Kidney (tissue), 14 donors: ENCODE measurements around the gene MEN1. TPM values are rescaled to one million over a fixed set of nuclear protein-coding genes. Genes with fewer than 3 reads are reported as not detected.

Experiments
- DNase-seq, 5 donors: peaks; one replicate each; pipeline ENCODE4 v3.0.0-alpha.2; 2013 to 2020
- FAIRE-seq: peaks from 2 replicates; lab custom pipeline; 2012; peaks lifted over from hg19 to GRCh38; lab: Jason Lieb, UNC
- H3K27ac ChIP-seq, 2 donors: one replicate each; pipeline ENCODE4 v1.7.0; 2013; ENCODE audit warnings: low read depth in 2 of 2, low read length in 2 of 2, inconsistent platforms in 1 of 2
- H3K27me3 ChIP-seq: one replicate; pipeline ENCODE4 v1.7.1; 2013; ENCODE audit warnings: low read length, inconsistent platforms; ENCODE audit not compliant: control insufficient read depth, insufficient read depth
- H3K36me3 ChIP-seq, 3 donors: one replicate each; pipeline versions ENCODE4 v1.7.0 to v1.7.1; 2013; ENCODE audit warnings: low read length in 3 of 3, control low read depth in 1 of 3, inconsistent platforms in 1 of 3; ENCODE audit not compliant: insufficient read depth in 3 of 3, control insufficient read depth in 2 of 3
- H3K4me1 ChIP-seq, 3 donors: one replicate each; pipeline versions ENCODE4 v1.7.0 to v1.7.1; 2013; ENCODE audit warnings: low read length in 3 of 3, inconsistent platforms in 1 of 3, low read depth in 1 of 3; ENCODE audit not compliant: control insufficient read depth in 2 of 3, insufficient read depth in 2 of 3
- H3K4me3 ChIP-seq, 3 donors: one replicate each; pipeline versions ENCODE4 v1.7.0 to v1.8.1; 2013; ENCODE audit warnings: low read length in 3 of 3, control low read depth in 1 of 3, inconsistent platforms in 1 of 3
- H3K9ac ChIP-seq, 3 donors: one replicate each; pipeline versions ENCODE4 v1.7.0 to v1.7.1; 2013; ENCODE audit warnings: low read length in 3 of 3, control low read depth in 1 of 3, inconsistent platforms in 1 of 3
- H3K9me3 ChIP-seq, 3 donors: one replicate each; pipeline versions ENCODE4 v1.7.0 to v1.7.1; 2013; ENCODE audit warnings: low read length in 3 of 3, control low read depth in 1 of 3, inconsistent platforms in 1 of 3; ENCODE audit not compliant: control insufficient read depth in 2 of 3, insufficient read depth in 1 of 3
- CTCF ChIP-seq: IDR thresholded peaks from 3 replicates; pipeline ENCODE4 v1.5.1; 2012; ENCODE audit warnings: mild to moderate bottlenecking, moderate library complexity, borderline replicate concordance; ENCODE audit not compliant: insufficient read depth; ENCODE audit errors: extremely low read depth
- intact Hi-C: fragments of 100-400 bp; cut with DNase I; formaldehyde crosslinking; loops from one replicate; pipeline ENCODE4 v1.11.1; 2022
- polyA plus RNA-seq: library from polyadenylated mRNA; stranded (reverse); fragments of 350-450 nt; fragmentation: Illumina TruSeq; extraction: RNeasy Lipid Tissue Mini Kit (QIAGEN cat#74804); gene quantifications from one replicate; pipeline ENCODE4 v1.2.3, GENCODE V29; 2014; ENCODE audit warnings: low read depth, low replicate concordance; ENCODE audit not compliant: insufficient read depth
- total RNA-seq: library from RNA; stranded (reverse); fragmentation: NEBNext Ultra II Directional; extraction: Animal tissue kit (Norgen Biotek cat#: 25700); gene quantifications from one replicate; pipeline ENCODE4 v1.2.1, GENCODE V29; 2021
- donor health status: control.
- donor health status: control.
- donor health status: control.
- donor health status: control.
- donor health status: control.
- donor health status: DM: yes; HTN: yes; CAD: no.
- donor health status: Normal renal cell carcinoma (clear cell type).

The MEN1 gene
- total and polyA plus RNA-seq, 2 donors from 2014 or later = 20.9 to 24.0 TPM

GRCh38 chr11:64787526-64788320, 22.6 kb downstream of the MEN1 start:
- H3K9me3 ChIP-seq = no peaks in the 10 kb centered on the region
- no peak overlapping the region for H3K4me3 ChIP-seq
- FAIRE-seq = no peak
- no peak overlapping the region for H3K9ac ChIP-seq
- no peaks in the 10 kb centered on the region for H3K4me1 ChIP-seq
- peak; percentile 60 for TF ChIP-seq CTCF
- H3K27ac ChIP-seq = no peak overlapping the region
- peaks cover 0 to 2% (median 0%) of the 10 kb centered on the region in 3 donors for H3K36me3 ChIP-seq
- H3K27me3 ChIP-seq = no peaks in the 10 kb centered on the region
- DNase-seq = peak in 4 of 5 donors; percentile 52 to 79 (median 56)
- intact Hi-C loops = no loop called here

GRCh38 chr11:64786308-64786707, 24.0 kb downstream of the MEN1 start:
- Histone ChIP-seq H3K9me3 (no peaks in the 10 kb centered on the region), H3K4me3 (no peak overlapping the region), H3K27ac (no peak overlapping the region), H3K36me3 (peaks cover 0 to 2% (median 0%) of the 10 kb centered on the region in 3 donors), H3K27me3 (no peaks in the 10 kb centered on the region), H3K9ac (no peak overlapping the region), H3K4me1 (no peaks in the 10 kb centered on the region)
- intact Hi-C loops = no loop called here
- TF ChIP-seq CTCF = no peak
- DNase-seq (peak in 2 of 5 donors; percentile 28 to 63), FAIRE-seq (no peak)

- Histone ChIP-seq H3K4me3 (no peak overlapping the region), H3K9me3 (no peaks in the 10 kb centered on the region), H3K36me3 (peaks cover 0 to 2% (median 0%) of the 10 kb centered on the region in 3 donors), H3K27ac (no peak overlapping the region), H3K4me1 (no peaks in the 10 kb centered on the region), H3K27me3 (no peaks in the 10 kb centered on the region), H3K9ac (no peak overlapping the region)
- FAIRE-seq (no peak), DNase-seq (peak in 2 of 5 donors; percentile 11 to 20)
- no peak for TF ChIP-seq CTCF
- intact Hi-C loops = no loop called here
Observed at GRCh38 chr11:64784813-64785581, 25.4 kb downstream of the MEN1 start.
